Stimulated activated CD4-positive, alpha-beta T cell treated with anti-CD3 and anti-CD28 coated beads, Interleukin-1b, Interleukin-23, amount 100 ng/mL, for 1 hour (primary cell): Measurements from ENCODE around the gene TOR1B.

Experiments
- DNase-seq, 2 donors: peaks; one replicate each; pipeline ENCODE4 v3.0.0-alpha.2; 2020; ENCODE audit warnings: low read depth in 2 of 2

TOR1B gene

GRCh38 chr9:129845373-129845772 is 42.4 kb downstream of the TOR1B start:
- DNase-seq, result no peak

GRCh38 chr9:129848712-129849441 is 45.9 kb downstream of the TOR1B start:
- DNase-seq, result no peak

DNA sequence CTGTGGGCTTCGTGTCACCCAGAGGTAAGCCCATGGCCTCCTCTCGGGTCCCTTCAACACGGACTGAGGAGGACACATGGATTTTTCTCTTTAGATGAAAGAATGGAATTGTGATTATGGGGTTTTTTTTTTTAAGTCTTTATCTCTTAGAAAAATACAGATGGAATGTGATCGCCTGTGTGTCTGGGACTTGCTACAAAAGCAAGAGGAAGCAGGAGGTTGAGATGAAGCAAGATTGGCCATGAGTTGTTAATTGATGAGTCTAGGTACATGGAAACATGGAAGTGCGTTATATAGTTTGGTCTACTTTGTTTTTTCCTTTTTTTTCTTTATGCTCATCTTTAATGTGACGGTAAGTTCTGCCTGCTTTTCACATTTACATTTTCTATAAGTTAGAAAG is 46.9 kb downstream of the TOR1B start:
- no peak for DNase-seq

DNA sequence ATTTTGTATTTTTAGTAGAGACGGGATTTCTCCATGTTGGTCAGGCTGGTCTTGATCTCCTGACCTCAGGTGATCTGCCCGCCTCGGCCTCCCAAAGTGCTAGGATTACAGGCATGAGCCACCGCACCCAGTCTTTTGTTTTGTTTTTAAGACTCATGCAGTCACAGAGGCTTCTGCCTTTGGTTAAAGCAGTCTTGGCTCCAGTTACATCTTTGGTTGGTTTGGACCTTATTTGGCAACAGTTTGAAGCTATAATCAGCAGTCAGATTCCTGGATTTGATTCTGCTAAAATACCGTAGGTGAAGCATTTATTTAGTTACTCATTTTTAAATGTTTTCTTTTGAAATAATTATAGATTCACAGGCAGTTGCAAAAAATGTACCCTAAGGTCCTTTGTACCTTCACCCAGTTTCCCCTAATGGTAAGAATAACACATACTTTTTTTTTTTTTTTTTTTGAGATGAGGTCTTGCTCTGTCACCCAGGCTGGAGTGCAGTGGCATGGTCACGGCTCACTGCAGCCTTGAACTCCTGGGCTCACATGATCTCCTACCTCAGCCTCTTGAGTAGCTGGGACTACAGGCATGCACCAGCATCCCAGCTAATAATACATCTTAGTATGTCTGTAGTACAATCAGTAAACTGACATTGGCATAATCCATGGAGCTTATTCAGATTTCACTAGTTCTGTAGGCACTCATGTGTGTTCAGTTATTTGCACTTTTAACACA is 48.0 kb downstream of the TOR1B start:
- no peak for DNase-seq

DNA sequence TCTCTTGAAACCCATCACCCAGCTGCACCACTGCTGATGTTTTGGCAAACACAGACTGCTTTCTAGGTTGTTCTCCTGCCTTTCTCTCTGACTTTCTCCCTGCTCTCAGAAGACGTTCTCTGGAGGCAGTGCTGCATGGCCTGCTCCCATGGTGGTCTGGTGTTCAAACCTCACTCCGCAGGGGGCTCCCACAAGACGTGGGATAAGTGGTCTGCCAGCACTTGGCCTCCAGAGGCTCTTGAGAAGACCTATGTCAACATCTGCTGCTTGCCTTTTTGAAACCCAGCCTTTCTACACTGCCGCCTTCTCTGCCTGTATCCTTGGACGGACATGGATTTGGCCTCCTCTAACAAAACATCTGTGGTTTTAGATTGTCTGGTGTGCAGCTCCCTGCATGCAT is 48.8 kb downstream of the TOR1B start:
- DNase-seq, result no peak

DNA sequence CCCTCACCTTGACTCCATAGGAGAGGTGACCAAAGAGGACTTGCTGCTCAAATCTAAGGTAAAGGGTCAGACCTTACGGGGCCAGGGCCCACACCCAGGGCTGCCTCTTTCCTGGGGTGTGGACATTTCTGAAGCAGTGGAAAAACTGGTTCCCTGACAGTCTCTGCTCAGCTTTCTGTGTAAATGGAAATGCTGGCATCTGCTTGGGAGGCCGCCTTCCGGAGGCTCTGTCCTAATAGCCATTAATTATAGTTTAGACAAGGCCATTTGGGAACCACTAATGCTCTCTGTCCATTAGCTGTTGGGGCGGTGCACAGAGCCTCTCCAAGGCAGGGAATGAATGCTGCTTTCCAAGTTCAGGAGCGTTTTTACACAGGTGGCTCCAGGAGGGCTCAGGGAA is 49.6 kb downstream of the TOR1B start:
- no peak for DNase-seq

- no peak for DNase-seq
Measured at GRCh38 chr9:129853614-129854013, 50.6 kb downstream of the TOR1B start.

GRCh38 chr9:129854588-129855110 is 51.7 kb downstream of the TOR1B start:
- DNase-seq, result no peak

DNA sequence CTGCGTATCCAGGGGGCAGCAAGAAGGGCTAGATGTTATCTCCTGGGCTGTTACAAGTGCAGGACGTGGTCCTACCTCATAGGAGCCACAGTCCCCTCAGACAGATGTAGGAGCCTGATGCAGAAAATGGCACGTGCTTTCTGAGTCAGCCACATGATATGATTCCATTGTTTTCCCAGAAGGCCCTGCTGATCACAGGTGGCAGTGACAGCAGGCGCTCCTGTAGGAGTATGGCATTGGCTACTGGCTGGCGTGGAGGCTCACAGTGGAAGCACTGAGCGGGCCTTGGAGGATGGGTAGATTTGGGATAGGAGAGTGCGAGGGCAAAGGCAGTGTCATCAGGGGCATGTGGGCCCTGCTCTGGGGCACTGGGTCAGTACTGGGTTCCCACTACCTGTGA is 54.2 kb downstream of the TOR1B start:
- DNase-seq, result no peak

- no peak for DNase-seq
Measured at GRCh38 chr9:129858167-129858962, 55.4 kb downstream of the TOR1B start.
